Measurements from ENCODE around the gene DTX1. TPM values are rescaled to one million over a fixed set of nuclear protein-coding genes. Genes with fewer than 3 reads are reported as not detected.
"Not testable (repeated sequence)": the region's sequence is repeated elsewhere in the genome, so short reads cannot be mapped to it uniquely, and the experiment has no call there.

Gene DTX1
- total RNA-seq, 1 experiment from 2014 or later, result 0.05 TPM

- no peak for DNase-seq (ENCODE audit: extremely low read depth, low read depth)
Measured at GRCh38 chr12:113111247-113111646, 54.7 kb downstream of the DTX1 start.

DNA sequence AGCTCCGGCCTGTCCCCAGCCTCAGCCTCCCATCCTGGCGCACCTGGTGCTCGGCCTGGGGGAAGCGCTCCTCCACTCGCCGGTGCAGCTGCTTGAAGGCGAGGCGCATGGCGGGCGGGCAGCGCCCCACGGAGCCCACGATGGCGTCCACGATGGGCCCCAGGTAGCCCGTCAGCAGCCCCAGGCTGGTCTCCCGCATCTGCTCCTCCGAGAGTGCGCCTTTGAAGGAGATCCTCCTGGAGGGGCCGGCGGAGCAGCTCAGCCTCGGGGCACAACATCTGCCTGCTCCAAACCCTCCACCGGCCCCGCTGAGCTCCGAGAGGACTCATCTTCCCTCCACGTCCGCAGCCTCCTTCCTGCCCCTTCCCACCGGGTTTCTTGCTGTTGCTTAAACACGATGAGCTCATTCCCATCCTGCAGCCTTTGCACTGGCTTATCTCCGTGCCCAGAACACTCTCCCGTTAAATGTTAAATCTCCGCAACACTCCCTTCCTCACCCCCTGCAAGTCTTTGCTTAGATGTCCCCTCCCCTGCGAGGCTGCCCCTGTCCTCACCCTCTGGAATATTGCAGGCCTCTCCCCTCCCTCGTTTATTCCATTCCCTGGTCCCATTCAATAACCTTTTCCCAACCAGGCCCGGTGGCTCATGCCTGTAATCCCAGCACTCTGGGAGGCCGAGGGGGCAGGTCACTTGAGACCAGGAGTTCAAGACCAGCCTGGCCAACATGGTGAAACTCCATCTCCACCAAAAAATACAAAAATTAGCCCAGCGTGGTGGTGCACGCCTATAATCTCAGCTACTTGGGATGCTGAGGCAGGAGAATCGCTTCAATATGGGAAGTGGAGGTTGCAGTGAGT, 55.7 kb downstream of the DTX1 start:
- DNase-seq (ENCODE audit: extremely low read depth, low read depth), result no peak

GRCh38 chr12:113113397-113113796, 56.9 kb downstream of the DTX1 start:
- DNase-seq (ENCODE audit: extremely low read depth, low read depth), result no peak

- no peak for DNase-seq (ENCODE audit: extremely low read depth, low read depth)
Measured at GRCh38 chr12:113114447-113115178, 58.1 kb downstream of the DTX1 start.

GRCh38 chr12:113115455-113116126, 59.1 kb downstream of the DTX1 start:
- DNase-seq (ENCODE audit: extremely low read depth, low read depth), result no peak

- DNase-seq (ENCODE audit: extremely low read depth, low read depth), result no peak
Measured at GRCh38 chr12:113116875-113117274, 60.3 kb downstream of the DTX1 start.

- not testable (repeated sequence) for DNase-seq (ENCODE audit: extremely low read depth, low read depth)
Measured at GRCh38 chr12:113117684-113118083, 61.2 kb downstream of the DTX1 start.

GRCh38 chr12:113118142-113118541, 61.6 kb downstream of the DTX1 start:
- no peak for DNase-seq (ENCODE audit: extremely low read depth, low read depth)

DNA sequence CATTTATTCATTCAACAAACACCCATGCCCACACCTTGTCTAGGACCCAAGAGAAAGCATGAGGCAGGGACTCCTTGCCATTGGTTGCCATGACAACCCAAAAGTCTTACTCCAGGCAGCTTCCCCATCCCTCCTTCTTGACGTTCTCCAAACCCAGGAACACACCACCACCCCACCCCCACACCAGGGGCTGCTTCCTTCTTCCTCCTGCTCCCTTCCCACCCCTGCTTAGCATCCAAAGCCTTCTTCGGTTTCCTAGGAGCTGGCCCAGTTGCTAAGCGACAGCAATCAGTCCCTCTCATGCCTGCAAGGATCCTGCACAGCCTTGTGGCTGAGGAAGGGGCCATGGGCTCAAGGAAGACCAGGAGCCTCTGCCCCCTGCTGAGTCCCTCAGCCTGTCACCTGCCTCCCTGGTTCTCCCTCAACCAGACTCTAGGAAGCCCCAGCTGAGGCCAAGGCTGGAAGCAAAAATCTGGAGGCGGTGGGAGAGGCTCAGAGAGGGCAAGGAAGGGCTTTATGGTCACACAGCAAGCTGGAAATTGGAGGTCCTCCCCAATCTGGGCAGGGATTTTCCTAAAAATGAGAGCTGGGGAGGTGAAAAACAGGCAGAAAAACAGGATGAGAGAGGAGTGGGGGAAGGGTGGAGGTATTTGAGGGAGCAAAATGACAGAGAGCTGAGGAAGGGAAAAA, 63.6 kb downstream of the DTX1 start:
- DNase-seq (ENCODE audit: extremely low read depth, low read depth), result no peak

DNA sequence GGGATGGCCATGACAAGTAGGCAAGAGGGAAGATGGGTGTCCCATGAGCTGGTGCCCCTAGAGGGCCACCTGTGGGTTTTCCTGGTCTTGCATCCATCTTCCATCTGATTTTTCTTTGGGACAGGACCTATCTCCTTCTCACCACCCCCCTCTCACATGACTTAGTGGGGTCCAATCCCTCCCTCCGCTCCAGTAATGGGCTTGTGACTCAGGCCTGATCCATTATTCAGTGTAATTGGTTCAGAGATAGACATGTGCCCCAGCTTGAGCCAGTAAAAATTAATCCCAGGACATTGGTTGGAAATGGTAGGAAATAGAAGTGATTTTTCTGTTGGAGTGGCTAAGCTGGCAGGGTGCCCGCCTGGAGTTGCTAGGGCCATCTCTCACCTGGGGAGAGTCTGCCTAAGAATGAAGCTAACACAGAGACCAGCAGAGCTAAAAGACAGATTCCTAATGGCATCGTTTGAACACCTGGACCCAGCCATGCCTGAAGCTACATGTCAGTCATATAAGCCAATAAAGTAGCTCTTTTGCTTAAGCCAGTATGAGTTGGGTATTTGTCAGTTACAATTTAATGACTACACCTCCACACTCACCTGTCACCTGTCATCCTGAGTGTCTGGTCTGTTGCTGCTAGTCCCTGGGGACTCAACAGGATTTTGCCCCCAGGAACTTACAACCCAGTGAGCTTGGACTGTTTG, 64.3 kb downstream of the DTX1 start:
- no peak for DNase-seq (ENCODE audit: extremely low read depth, low read depth)

- DNase-seq (ENCODE audit: extremely low read depth, low read depth), result no peak
Measured at GRCh38 chr12:113127791-113128199, 71.3 kb downstream of the DTX1 start.

DNA sequence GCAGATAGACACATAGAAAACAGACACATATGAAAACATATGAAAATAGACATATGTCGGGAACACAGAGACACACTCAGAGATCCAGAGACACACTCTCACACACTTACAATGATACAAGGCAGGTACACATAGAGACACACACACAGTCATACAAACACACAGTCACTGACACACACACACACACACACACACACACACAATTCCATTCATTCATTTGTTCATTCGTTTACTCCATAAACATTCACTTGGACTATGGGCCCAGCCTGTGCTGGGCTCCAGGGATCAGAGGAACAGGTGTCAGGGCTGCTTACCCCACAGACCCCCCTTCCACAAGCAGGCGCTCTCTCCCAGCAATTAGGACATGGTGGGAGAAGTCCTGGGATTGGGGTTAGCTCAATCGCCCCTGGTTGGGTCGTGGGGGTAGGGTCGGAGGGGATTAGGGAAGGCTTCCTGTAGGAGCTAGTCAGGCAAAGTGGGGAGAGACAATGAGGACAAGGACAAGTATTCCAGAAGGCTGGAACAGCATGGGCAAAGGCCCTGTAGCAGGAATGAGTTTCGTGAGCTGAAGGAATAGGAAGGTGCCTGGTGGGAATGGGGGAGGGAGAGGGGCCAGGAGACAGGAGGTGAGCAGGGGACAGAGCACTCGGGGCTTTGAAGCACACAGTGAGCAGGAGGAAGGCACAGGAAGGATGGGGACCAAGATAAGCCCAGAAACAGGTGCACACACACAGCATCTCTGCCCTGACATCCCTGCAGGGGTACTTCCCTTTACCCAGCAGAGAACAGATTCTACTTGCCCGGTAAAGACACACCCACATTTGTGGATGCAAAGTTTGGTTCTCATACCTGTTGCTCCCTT, 72.5 kb downstream of the DTX1 start:
- no peak for DNase-seq (ENCODE audit: extremely low read depth, low read depth)

- DNase-seq (ENCODE audit: extremely low read depth, low read depth), result no peak
Measured at GRCh38 chr12:113129664-113130456, 73.3 kb downstream of the DTX1 start.

- DNase-seq (ENCODE audit: extremely low read depth, low read depth), result no peak
Measured at GRCh38 chr12:113130457-113131135, 74.1 kb downstream of the DTX1 start.

DNA sequence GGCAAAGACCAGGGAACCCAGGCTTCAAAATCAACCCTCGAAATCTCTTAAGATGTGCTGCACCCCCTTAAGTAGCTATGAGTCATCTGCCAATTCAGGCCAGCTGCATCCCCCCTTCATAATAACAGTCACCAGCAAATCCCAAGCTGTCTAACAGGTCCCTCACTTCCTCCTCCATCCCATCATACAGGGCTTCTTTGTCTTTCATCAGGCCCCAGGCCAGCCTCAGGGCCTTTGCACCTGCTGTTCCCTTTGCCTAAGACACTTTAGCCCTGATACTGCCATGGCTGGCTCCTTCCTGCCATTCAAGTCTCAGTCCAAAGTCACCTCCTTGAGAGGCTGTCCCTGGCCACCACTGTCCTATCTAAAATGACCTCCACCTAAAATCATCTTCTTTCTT, 75.0 kb downstream of the DTX1 start:
- no peak for DNase-seq (ENCODE audit: extremely low read depth, low read depth)

DNA sequence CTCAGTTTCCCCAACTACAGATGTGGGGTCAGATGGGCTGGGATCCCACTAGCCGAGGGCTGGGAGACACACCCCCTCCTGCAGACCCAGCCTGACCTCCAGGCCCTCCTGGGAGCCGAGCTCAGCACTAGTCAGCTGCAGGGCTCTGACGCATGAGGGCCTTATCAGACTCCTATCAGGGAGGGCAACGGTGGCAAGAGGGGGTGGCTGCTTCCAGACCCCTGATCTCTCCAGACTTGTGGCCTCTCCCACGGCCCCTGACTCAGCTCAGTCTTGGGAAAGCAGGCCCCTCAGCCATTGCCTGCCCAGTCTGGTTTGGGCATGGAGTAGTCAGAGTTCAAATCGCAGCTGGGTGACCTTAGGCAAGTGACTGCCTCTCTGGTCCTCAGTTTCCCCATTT, 76.5 kb downstream of the DTX1 start:
- no peak for DNase-seq (ENCODE audit: extremely low read depth, low read depth)

DNA sequence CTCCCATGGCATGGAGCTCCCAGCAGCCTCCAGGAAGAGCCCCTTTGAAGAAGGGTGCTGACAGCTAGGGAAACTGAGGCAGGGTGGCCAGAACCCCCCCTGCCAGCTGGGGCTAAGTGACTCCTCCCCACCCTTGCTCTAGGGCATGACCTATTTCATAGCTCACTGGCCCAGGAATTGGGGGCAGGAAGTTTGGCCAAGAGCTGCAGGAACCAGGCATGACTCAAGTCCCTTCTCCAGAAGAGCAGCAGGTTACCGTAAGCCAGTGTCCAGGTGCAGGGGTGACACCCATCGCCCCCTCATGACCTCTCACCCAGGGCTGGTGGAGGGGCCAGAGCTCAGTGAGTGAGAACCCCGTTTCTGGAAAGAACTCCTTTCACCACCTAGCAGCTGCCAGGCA, 77.1 kb downstream of the DTX1 start:
- DNase-seq (ENCODE audit: extremely low read depth, low read depth), result no peak

- no peak for DNase-seq (ENCODE audit: extremely low read depth, low read depth)
Measured at GRCh38 chr12:113134071-113134470, 77.5 kb downstream of the DTX1 start.
